GM19467 (cell line): ENCODE measurements around the gene RNF38.
"Not testable (repeated sequence)": the region's sequence is repeated elsewhere in the genome, so short reads cannot be mapped to it uniquely, and the experiment has no call there.

Experiments
- ATAC-seq: cut with Tn5 transposase; IDR thresholded peaks from one replicate; pipeline ENCODE4 v1.9.1; 2021; ENCODE audit warnings: mild to moderate bottlenecking, moderate library complexity; ENCODE audit not compliant: unreplicated experiment

RNF38 gene

DNA sequence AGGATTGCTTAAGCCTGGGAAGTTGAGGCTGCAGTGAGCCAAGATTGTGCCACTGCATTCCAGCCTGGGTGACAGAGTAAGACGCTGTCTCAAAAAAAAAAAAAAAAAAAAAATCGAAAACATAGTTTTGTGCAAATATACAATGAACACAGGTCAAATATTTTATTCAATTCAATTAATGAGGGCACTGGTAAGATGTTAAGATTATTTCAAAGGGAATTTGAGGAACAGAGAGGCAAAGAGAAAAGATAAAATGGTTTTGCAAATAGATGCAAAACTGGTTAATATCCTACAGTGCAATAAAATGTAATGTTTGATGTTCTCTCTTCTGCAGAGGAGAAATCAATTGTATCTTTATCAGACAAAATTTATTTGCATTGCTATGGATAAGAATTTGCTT is 102.3 kb downstream of the RNF38 start:
- ATAC-seq: no peak

DNA sequence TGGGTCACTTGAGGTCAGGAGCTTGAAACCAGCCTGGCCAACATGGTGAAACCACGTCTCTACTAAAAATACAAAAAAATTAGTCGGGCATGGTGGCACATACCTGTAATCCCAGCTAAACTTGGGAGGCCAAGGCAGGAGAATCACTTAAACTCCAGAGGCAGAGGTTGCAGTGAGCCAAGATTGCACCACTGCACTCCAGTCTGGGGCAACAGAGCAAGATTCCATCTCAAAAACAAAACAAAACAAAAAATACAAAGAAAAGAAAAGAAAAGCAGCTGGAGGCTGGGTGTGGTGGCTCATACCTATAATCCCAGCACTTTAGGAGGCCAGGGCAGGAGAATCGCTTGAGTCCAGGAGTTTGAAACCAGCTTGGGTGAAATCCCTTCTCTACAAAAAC is 105.1 kb downstream of the RNF38 start:
- not testable (repeated sequence) for ATAC-seq

DNA sequence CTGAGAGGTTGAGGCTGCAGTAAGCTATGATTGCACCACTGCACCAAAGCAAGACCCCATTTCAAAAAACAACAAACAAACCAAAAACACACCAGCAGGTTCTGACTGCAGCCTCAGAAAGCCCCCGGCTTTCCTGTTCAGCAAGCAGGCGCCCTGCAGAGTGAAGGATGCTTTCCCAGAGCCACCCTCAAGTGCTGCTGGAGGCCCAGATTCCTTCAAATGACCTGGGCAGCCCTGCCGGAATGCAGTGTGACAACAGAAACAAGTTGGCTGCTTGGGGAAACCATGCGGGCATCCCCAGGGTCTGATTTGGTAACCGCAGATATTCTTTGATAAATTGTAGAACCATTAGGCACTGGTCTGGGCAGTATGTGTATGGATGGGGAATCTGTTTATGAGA is 106.2 kb downstream of the RNF38 start:
- ATAC-seq: no peak

DNA sequence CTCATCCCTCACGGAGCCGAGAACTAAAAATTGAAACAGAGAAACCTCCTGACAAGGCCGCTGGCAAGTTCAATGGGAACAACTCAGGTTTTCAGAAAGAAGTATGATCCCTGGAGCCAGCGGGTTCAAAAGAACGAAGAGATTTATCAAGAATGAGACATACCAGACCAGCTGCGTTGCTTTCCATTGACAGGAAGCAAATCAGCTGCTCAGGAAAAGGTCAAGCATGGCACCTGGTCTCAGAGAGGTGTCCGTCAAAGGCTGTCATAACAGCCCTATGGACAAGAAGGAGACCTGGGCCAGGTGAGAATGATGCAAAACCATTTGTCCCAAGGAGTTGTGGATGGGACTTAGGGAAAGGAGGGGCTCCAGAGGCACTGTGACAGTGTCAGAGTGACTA is 106.9 kb downstream of the RNF38 start:
- no peak for ATAC-seq

DNA sequence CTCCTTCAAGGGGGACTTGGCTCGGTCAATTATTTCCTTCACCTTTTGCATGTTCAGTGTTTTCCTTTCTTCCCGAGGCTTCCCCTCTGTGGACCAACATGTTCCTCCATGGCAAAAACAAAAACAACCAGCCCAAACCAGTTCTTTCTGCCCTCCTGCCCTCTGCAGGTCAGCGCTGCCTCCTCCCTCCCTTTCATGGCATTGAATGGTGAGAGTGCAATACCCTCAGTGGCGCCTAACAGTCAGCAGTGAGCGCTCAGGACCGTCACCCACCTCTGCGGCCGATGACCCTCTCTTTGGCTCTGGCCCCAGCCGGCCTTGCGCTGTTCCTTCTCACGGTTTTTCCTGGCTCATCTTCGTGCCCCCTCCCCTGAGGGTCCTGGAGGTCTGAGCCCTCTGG is 107.4 kb downstream of the RNF38 start:
- no peak for ATAC-seq

DNA sequence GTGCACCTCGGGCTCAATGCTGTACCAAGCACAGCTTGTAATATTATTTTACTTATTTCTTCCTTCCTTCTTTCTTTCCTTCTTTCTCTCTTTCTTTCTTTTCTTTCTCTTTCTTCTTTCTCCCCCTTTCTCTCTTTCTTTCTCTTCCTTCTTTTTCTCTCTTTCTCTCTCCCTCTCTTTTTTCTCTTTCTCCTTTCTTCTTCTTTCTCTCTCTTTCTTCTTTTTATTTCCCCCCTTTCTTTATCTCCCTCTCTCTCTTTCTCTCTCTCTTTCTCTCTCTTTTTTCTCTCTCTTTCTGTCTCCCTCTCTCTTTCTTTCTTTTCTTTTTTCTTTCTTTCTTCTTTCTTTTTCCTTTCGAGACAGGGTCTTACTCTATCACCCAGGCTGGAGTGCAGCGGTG is 109.1 kb downstream of the RNF38 start:
- no peak for ATAC-seq

DNA sequence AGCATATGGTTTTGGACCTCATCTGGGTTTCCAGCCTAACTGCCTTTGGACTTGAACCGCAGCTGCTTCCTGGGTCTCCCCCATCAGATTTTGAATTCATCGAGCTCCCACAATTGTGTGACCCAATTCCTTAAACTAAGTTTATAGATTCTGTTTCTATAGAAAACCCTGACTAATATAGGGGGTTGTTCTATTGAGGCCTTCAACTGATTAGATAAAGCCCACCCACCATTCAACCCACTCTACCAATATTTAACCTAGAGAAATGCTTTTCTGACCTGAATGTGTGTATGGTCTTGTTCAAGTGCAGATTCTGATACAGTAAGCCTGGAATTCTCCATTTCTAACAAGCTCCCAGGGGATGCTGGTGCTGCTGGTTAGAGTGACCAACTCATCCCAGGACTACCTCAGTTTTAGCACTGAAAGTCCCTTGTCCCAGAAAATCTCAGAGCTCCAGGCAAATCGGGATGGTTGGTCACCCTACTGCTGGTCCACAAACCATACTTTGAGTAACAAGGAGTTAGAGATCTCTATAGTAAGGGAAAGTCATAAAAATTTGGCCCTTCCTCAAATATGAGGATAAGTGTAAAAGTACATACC is 110.1 kb downstream of the RNF38 start:
- ATAC-seq: no peak

DNA sequence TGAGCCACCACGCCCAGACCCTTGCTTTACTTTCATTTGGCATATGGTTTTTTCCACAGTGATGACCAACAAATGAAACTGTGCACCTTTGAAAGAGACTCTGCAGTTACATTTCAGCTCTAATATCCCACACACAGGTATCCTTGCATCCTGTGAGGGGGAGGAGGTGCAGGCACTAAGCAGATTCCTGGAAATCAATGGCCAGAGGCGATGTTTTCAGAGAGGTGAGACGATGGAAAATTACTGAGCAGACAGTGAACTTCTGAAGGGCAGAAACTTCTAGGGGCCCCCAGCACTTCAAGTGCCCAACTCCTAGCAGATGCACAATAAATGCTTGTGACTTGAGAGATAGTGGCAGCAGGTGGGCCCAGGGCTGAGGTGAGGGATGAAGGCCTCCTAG is 112.0 kb downstream of the RNF38 start:
- no peak for ATAC-seq
